ENCODE results near the gene EIF1AD. TPM values are rescaled to one million over a fixed set of nuclear protein-coding genes. Genes with fewer than 3 reads are reported as not detected.
"Not testable (repeated sequence)": the region's sequence is repeated elsewhere in the genome, so short reads cannot be mapped to it uniquely, and the experiment has no call there.

The EIF1AD gene, protein sequence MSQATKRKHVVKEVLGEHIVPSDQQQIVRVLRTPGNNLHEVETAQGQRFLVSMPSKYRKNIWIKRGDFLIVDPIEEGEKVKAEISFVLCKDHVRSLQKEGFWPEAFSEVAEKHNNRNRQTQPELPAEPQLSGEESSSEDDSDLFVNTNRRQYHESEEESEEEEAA
- total RNA-seq, result 19.0 TPM

GRCh38 chr11:66001942-66002647 is at the start of gene EIF1AD, which contains the start of gene BANF1:
TSS of gene EIF1AD (minus strand) at chr11:66002157. CDS start at chr11:66000389, 1,768 bp downstream.
TSS of gene BANF1 (plus strand) at chr11:66002503. CDS start at chr11:66003251, 748 bp downstream.
- peak; percentile 98 for DNase-seq

DNA sequence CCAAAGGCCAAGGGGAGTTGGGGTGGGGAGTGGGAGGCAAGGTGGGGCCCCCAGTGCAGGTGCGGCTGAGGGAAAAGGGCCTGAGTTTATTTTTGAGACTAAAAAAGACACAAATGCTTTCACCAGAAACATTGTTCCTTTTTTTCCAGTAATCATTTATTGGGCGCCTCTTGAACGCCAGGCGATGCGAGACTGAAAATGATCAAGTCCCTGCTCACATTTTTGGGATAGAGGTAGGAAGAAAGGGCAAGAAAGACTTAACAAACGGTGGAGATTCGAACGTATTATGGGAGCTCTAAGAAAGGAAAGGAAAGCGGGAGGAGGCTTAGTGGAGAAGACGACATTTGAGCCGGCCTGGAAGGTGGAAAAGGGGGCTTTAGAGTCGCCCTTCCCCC is 49.4 kb upstream of the EIF1AD start:
- no peak for DNase-seq

GRCh38 chr11:66050581-66051231 is 48.7 kb upstream of the EIF1AD start:
- DNase-seq, result no peak

DNA sequence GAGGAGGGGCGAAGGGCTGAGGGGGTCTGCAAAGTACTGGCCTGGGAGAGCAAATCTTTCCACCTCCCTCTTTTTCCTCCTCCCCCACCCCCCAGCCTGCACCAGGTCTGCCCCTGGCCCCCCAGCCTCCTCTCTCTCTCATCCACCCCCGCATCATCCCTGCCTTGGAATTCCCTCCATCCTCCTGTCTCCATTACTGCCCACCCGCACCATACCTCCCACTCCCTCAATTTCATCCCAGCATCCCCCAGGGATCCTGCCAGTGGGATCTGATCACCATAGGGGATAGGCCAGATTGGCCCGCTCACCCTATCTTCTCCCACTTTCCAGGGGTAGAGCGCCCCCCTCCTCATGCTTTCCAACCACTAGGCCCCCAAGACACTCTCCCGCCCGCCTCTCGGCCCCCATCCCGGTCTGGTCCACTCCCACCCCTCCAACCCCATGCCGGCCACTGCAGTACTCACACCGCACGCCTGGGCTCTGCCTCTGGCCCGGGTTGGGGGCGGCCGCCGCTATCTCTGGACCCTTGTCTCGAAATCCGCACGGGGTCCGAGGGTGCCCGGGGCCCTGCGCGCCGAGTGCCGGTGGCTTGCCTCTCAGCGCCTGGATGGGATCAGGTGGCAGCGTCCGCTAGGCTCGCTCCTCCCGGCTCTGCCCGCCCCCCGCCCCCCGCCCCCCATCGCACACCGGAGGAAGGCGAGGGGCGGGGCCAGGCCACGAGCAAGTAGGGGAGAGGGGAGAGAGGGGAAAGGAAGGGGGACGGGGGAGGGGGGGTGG is 46.8 kb upstream of the EIF1AD start, which contains the start of gene GAL3ST3:
Gene GAL3ST3, minus strand, starts transcription at position 615 of the 777 bp plus-strand sequence. CDS start 3,746 bp downstream, outside the sequence.
- no peak for DNase-seq

- DNase-seq, result no peak
Measured at GRCh38 chr11:66047541-66048365, 45.8 kb upstream of the EIF1AD start.

DNA sequence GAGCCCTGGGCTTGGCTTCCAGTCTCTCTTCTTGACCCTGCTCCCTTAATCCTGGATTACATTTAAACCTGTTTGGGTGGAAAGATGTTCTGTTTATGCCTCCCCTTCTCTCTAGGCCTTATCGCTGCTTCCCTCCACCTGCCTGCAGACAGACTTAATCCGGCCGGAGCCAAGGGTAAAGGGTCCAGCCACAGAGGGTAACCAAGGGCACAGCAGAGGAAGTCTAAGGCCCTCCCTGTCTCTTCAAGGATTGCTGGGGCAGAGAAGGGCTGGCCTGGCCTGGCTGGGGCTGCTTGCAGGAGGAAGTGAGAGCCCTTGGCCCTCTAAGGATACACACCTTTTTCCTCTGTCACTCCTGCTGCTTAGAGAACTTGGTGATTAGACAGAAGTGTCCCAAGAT is 44.9 kb upstream of the EIF1AD start:
- no peak for DNase-seq

DNA sequence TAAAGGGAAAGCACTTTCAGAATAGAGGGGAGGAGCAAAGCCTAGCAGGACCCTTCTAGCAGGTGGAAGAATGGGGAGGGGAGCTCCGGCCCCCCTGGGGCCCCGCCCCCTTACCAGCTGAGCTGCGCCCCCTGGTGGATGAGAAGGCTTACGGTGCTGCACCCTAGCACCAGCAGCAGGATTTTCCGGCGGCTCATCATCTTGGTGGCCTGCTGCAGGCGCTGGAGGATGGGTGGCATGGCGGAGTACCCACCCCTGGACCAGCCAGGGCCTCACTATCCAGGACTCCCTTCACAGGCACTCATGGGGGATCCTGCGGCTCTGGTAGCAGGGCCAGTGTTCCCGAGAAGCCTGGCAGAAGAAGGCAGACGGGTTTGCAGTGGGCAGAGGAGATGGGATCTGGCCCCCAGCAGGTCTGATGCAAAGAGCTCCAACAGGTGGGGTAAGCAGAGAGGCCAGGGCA is 43.3 kb upstream of the EIF1AD start:
- peak; percentile 40 for DNase-seq

- no peak for DNase-seq
Measured at GRCh38 chr11:66044757-66045156, 42.8 kb upstream of the EIF1AD start.

DNA sequence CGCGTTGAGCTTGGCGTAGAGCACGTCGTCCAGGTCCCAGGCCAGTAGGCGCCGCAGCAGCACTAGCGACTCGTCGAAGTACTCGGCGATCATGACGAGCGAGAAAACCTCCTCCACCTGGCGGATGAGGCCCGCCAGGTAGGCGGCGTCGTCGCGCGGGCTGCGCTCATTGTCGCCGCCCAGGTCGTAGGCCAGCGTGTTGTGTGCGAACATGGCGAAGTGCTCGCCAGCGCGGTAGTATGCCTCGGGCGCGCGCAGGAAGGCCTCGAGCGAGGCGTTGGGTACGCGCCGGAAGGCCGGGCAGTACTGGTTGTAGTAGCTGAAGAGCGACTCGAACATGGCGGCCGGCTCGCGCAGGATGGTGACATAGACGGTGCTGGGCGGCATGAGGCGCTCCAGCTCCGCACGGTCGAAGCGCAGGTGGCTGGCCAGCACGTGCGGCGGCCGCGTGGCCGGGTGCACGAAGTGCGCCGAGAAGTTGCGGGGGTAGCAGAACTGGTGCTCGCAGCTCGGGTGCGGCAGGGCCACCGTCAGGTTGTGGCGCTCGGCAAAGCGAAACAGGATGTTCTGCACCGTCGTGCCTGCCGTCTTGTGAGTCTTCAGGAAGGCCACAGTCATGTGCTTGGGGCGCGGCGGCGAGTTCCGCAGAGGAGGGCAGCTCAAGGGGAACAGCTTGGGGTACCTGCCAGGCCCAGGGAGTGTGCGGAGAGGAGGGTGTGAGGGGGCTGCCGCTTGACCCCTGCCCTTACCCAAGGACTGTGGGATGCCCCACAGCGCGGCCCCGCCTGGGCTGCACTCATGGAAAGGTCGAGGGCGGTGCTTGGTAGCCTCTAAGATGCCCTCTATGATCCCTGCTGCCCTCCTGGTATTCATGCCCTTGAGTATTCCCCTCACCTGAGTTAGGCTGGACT is 41.3 kb upstream of the EIF1AD start:
- DNase-seq, result no peak

- no peak for DNase-seq
Measured at GRCh38 chr11:66042227-66042995, 40.5 kb upstream of the EIF1AD start.

DNA sequence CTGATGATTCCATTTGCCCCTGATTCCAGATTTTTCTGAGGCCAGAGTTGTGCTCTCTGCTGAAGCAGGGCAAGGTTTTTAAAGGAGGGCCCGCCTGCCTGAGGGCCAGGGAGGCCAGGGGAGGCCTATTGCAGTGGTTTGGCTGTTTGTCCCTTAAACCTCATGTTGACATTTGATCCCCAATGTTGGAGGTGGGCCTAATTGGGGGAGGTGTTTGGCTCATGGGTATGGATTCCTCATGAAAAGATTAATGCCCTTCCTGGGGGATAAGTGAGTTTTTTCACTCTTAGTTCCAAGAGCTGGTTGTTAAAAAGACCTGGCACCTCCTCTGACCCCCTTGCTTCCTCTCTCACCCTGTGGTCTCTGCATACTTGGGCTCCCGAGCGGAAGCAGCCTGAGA is 37.8 kb upstream of the EIF1AD start:
- no peak for DNase-seq

- DNase-seq, result no peak
Measured at GRCh38 chr11:66037327-66037726, 35.4 kb upstream of the EIF1AD start.

- DNase-seq, result no peak
Measured at GRCh38 chr11:66036334-66036710, 34.4 kb upstream of the EIF1AD start.

- DNase-seq, result no peak
Measured at GRCh38 chr11:66035653-66036333, 33.8 kb upstream of the EIF1AD start.

- no peak for DNase-seq
Measured at GRCh38 chr11:66032957-66033735, 31.2 kb upstream of the EIF1AD start.

DNA sequence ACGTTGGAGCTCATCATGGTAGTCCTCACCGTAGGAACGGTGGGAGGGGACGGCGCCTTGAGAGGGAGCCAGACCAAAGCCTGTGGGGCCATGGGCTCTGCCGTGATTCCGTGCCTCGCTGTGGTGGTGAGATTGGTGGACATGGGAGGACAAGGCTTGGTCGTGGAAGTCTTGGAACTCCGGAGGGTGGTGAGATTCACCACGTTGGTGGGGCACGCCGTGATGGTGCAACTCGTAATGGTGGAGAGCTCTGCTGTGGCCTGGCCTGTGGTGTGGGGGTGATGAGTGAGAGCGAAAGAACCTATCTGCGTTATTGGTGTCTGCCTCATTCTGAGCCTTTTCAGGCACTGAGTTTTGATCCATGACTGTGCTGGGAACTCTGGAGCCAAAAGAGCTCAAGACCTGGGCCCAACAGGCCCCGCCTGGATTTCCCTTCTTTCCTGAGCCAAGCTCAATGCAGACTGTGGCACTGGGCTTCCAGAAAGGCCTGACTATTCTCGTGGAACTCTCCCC is 24.1 kb upstream of the EIF1AD start, which contains the start of gene CATSPER1:
Gene CATSPER1, minus strand, starts transcription at position 463 of the 513 bp plus-strand sequence. Its CDS starts 100 bp downstream, at position 363.
- no peak for DNase-seq

DNA sequence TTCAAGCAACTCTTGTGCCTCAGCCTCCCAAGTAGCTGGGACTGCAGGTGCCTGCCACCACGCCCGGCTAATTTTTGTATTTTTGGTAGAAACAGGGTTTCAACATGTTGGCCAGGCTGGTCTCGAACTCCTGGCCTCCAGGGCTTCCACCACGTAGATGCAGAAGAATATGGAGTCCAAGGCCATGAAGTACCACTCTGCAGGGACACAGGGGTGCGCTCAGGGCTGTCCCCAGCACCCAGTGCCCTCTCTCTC is 21.2 kb upstream of the EIF1AD start:
- DNase-seq, result not testable (repeated sequence)

Data from skin of body (tissue), 2 donors.